ENCODE results near the gene CDK5R1.

DNA sequence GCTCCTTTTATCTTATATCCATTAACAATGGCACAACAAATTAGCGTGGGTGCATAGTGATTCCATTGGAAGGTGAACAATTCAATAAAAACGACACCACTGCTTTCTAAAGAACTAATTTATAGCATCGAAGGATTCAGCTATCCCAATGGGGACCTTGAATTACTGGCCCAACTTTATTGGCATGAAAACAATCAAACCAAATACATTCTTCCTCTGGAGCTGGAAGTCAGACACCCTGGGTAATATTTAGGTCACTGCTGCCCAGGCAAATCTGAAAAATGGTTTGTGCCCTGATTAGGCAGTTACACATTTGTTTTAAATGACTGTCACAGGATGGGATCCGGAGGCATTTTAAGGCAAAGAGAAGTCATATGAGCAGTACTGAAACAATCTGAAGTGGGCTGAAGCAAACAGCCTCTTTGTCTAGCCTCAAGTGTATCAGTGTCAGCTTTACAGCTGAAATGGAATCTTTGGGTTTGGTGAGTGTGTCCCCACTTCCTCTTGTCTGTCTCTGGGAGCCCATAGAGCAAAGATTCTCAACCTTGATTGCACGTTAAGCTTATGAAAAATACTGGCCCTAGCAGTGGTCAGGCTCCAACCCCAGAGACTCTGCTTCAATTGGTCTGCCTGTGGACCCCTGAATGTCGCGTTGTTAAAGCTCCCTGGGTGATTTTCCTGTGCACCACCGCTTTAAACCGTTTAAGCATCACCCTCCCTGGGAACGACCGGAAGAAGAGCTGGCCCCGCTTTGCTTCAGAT, 30.3 kb downstream of the CDK5R1 start:
- TF ChIP-seq, protein P1, sequence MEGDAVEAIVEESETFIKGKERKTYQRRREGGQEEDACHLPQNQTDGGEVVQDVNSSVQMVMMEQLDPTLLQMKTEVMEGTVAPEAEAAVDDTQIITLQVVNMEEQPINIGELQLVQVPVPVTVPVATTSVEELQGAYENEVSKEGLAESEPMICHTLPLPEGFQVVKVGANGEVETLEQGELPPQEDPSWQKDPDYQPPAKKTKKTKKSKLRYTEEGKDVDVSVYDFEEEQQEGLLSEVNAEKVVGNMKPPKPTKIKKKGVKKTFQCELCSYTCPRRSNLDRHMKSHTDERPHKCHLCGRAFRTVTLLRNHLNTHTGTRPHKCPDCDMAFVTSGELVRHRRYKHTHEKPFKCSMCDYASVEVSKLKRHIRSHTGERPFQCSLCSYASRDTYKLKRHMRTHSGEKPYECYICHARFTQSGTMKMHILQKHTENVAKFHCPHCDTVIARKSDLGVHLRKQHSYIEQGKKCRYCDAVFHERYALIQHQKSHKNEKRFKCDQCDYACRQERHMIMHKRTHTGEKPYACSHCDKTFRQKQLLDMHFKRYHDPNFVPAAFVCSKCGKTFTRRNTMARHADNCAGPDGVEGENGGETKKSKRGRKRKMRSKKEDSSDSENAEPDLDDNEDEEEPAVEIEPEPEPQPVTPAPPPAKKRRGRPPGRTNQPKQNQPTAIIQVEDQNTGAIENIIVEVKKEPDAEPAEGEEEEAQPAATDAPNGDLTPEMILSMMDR (IDR thresholded peaks at IDR 0.05), result no peak
- TF ChIP-seq POLR2AphosphoS5 (IDR thresholded peaks at IDR 0.05), result no peak
- no peak for TF ChIP-seq EP300 (IDR thresholded peaks at IDR 0.05)
- no peak for TF ChIP-seq POLR2A (IDR thresholded peaks at IDR 0.05)

Data from stomach (tissue), 4 donors.